Upper lobe of right lung (tissue), 1 donor: ENCODE measurements around the gene SEMA3E. TPM values are rescaled to one million over a fixed set of nuclear protein-coding genes. Genes with fewer than 3 reads are reported as not detected.
"Not testable (repeated sequence)": the region's sequence is repeated elsewhere in the genome, so short reads cannot be mapped to it uniquely, and the experiment has no call there.

Experiments used
- ATAC-seq: fragments of 200-7000 bp; cut with Tn5 transposase; one replicate; pipeline ENCODE4 v1.9.1; 2020; ENCODE audit warnings: mild to moderate bottlenecking, moderate library complexity
- DNase-seq: peaks from one replicate; pipeline ENCODE4 v3.0.0-alpha.2; 2020
- H3K27ac ChIP-seq: fragments of 200-600 bp; one replicate; pipeline ENCODE4 v1.8.0; 2022
- H3K27me3 ChIP-seq: fragments of 200-600 bp; one replicate; pipeline ENCODE4 v1.8.0; 2022; ENCODE audit warnings: mild to moderate bottlenecking
- H3K36me3 ChIP-seq: fragments of 200-600 bp; one replicate; pipeline ENCODE4 v1.8.0; 2022
- H3K4me1 ChIP-seq: fragments of 200-600 bp; one replicate; pipeline ENCODE4 v1.8.0; 2022
- H3K4me3 ChIP-seq: fragments of 200-600 bp; one replicate; pipeline ENCODE4 v1.8.0; 2022; ENCODE audit warnings: mild to moderate bottlenecking
- H3K9me3 ChIP-seq: fragments of 200-600 bp; one replicate; pipeline ENCODE4 v1.8.0; 2022
- intact Hi-C: fragments of 100-400 bp; cut with DNase I; formaldehyde crosslinking; loops from one replicate; pipeline ENCODE4 v1.11.0; 2022
- total RNA-seq: library from RNA; stranded (reverse); fragmentation: NEBNext Ultra II Directional; extraction: Animal tissue kit (Norgen Biotek cat#: 25700); gene quantifications from one replicate; pipeline ENCODE4 v1.2.1, GENCODE V29; 2021
- TF ChIP-seq, protein P1 (sequence below): fragments of 200-600 bp; IDR thresholded peaks from one replicate; pipeline ENCODE4 v1.8.0; 2022; ENCODE audit warnings: antibody characterized with exemption
- donor health status: DM: no; HTN: yes; CAD: no; lungs with severe emphysema.

SEMA3E gene
- total RNA-seq, 1 donor from 2014 or later: 11.9 TPM

DNA sequence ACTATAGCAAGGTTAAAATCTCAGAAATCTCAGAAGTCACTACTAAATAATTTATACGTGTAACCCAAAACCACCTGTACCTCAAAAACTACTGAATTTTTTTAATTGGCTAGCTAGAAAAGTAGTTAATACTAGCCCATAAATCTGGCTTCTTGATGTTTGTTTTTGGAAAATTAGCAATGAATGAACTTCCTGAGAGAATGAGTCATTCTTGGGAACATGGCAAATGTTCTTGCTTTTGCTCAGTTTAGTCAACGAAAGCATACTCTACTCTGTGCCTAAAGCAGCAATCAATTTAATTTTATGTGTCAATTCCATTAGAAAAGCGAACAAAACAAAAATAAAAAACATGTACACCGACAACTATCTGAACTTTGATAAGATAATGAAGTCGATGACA, 69.2 kb downstream of the SEMA3E start:
- Histone ChIP-seq H3K9me3 (no peaks in the 10 kb centered on the region), H3K27me3 (no peaks in the 10 kb centered on the region), H3K4me1 (no peaks in the 10 kb centered on the region), H3K4me3 (no peak overlapping the region), H3K36me3 (no peaks in the 10 kb centered on the region), H3K27ac (no peak overlapping the region)
- TF ChIP-seq, protein P1, sequence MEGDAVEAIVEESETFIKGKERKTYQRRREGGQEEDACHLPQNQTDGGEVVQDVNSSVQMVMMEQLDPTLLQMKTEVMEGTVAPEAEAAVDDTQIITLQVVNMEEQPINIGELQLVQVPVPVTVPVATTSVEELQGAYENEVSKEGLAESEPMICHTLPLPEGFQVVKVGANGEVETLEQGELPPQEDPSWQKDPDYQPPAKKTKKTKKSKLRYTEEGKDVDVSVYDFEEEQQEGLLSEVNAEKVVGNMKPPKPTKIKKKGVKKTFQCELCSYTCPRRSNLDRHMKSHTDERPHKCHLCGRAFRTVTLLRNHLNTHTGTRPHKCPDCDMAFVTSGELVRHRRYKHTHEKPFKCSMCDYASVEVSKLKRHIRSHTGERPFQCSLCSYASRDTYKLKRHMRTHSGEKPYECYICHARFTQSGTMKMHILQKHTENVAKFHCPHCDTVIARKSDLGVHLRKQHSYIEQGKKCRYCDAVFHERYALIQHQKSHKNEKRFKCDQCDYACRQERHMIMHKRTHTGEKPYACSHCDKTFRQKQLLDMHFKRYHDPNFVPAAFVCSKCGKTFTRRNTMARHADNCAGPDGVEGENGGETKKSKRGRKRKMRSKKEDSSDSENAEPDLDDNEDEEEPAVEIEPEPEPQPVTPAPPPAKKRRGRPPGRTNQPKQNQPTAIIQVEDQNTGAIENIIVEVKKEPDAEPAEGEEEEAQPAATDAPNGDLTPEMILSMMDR: no peak
- intact Hi-C loops: no loop called here
- no peak for ATAC-seq
- DNase-seq: no peak

DNA sequence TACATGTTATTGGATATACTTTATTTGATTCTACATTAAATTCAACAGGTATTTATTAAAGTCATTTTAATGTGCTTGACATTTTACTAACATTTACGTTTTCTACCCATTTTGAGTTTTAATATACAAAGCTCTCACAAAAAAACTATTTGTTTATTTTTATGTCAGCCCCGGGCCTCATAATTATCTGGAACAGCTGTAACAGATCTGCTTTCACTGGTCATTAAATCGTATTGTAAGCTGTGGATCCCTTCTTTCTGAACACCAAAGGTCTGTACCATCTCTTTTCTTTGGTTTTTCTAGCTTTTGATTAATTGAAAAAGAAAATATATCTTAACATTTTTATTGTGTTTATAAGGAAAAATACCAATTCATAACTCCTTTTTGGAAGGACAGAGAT, 73.5 kb downstream of the SEMA3E start:
- TF ChIP-seq, protein P1: no peak
- Histone ChIP-seq H3K27ac (no peak overlapping the region), H3K36me3 (no peaks in the 10 kb centered on the region), H3K27me3 (no peaks in the 10 kb centered on the region), H3K9me3 (no peaks in the 10 kb centered on the region), H3K4me3 (no peak overlapping the region), H3K4me1 (no peaks in the 10 kb centered on the region)
- no peak for ATAC-seq
- no peak for DNase-seq
- intact Hi-C loops: no loop called here

DNA sequence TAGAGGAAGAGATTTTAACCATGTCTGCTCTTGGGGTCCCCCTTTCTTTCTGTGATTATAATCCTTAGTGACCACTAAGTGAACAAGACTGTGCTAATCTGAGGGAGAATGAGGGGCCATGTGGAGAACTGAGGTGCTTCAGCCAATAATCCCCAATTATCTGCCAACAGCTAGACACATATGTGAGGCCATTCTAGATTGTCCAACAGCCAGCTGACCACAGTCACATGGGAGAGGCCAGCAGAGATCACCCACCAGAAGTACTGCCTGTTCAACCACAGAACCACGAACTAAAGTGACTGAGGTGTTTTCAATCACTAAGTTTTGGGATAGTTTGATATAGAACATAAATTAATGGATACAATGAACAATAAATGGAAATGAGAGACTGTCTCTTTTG, 74.3 kb downstream of the SEMA3E start:
- TF ChIP-seq, protein P1: no peak
- ATAC-seq (no peak), DNase-seq (no peak)
- no peak overlapping the region for H3K4me3 ChIP-seq
- no peaks in the 10 kb centered on the region for H3K27me3 ChIP-seq
- H3K4me1 ChIP-seq: no peaks in the 10 kb centered on the region
- H3K27ac ChIP-seq: no peak overlapping the region
- no peaks in the 10 kb centered on the region for H3K36me3 ChIP-seq
- H3K9me3 ChIP-seq: no peaks in the 10 kb centered on the region
- intact Hi-C loops: no loop called here

DNA sequence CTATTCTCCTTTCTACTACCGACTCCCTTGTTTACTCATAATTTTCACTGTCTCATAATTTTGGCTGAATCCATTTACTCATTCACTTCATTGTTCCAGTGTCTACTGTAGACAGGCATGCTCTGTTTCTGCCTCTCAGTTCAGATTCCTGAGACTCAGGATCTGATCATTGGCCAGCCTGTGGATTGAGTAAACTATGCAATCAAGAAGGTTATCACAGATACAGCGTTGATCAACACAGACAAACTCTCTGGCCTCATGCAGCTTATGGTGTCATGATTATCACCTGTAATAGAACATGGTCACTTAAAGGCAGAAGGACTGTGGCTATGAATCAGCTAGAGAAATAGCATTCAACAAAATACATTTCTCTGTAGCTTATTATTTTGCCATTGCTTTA, 86.0 kb downstream of the SEMA3E start:
- intact Hi-C loops: no loop called here
- Histone ChIP-seq H3K9me3 (no peaks in the 10 kb centered on the region), H3K27ac (no peak overlapping the region), H3K4me3 (no peak overlapping the region), H3K27me3 (no peaks in the 10 kb centered on the region), H3K36me3 (no peaks in the 10 kb centered on the region), H3K4me1 (no peaks in the 10 kb centered on the region)
- DNase-seq: no peak
- no peak for ATAC-seq
- TF ChIP-seq, protein P1: no peak

DNA sequence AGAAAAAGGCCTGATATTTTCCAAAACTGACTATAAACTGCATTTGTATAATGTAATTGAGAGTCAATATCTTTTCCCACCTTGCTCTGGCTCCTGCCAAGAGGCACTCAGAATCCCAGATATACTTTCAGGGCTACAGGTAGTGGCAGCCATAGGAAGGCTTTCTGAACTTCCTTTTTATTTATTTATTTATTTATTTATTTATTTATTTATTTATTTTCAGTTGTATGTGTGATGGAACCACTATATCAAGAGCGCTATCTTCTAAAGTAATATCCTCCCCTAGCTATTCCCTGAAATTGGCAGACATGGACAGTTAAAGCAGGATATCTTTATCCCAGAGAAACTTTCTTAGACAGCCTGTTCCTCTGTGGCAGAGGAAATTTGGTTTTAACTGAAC, 86.7 kb downstream of the SEMA3E start:
- H3K27me3 ChIP-seq: no peaks in the 10 kb centered on the region
- no peak for ATAC-seq
- H3K36me3 ChIP-seq: no peaks in the 10 kb centered on the region
- H3K9me3 ChIP-seq: no peaks in the 10 kb centered on the region
- no peak overlapping the region for H3K4me3 ChIP-seq
- no peaks in the 10 kb centered on the region for H3K4me1 ChIP-seq
- intact Hi-C loops: no loop called here
- TF ChIP-seq, protein P1: no peak
- no peak for DNase-seq
- H3K27ac ChIP-seq: no peak overlapping the region

DNA sequence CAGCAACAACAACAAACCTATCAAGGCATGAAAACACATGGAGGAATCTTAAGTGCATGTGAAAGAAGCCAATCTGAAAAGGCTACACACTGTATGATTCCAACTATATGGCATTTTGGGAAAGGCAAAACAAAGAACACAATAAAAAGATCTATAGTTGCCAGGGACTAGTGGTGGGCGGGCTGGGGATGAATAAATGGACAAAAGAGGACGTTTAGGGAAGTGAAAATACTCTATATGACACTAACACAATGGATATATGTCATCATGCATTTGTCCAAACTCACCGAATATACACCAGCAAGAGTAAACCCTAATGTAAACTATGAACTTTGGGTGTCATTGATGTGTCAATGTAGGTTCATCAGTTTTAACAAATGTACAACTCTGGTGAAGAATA, 89.1 kb downstream of the SEMA3E start:
- Histone ChIP-seq H3K27me3 (no peaks in the 10 kb centered on the region), H3K36me3 (no peaks in the 10 kb centered on the region), H3K9me3 (no peaks in the 10 kb centered on the region), H3K27ac (no peak overlapping the region), H3K4me1 (no peaks in the 10 kb centered on the region), H3K4me3 (no peak overlapping the region)
- TF ChIP-seq, protein P1: no peak
- DNase-seq (no peak), ATAC-seq (no peak)
- intact Hi-C loops: no loop called here

DNA sequence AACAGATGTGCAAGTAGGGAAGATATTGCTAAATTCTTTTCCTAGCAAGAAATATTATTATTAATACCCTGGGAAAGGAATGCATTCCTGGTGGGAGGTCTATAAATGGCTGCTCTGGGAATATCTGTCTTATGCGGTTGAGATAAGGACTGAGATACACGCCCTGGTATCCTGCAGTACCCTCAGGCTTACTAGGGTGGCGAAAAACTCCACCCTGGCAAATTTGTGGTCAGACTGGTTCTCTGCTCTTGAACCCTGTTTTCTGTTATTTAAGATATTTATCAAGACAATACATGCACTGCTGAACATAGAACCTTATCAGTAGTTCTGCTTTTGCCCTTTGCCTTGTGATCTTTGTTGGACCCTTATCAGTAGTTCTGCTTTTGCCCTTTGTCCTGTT, 96.4 kb downstream of the SEMA3E start:
- H3K4me1 ChIP-seq, H3K27me3 ChIP-seq, H3K4me3 ChIP-seq, H3K27ac ChIP-seq, H3K36me3 ChIP-seq, H3K9me3 ChIP-seq, ATAC-seq, intact Hi-C loops, DNase-seq: not testable (repeated sequence)
